Measurements from ENCODE around the gene HFM1. TPM values are rescaled to one million over a fixed set of nuclear protein-coding genes. Genes with fewer than 3 reads are reported as not detected.
"Not testable (repeated sequence)": the region's sequence is repeated elsewhere in the genome, so short reads cannot be mapped to it uniquely, and the experiment has no call there.

The HFM1 gene
- total RNA-seq, 2 donors from 2014 or later, result not detected

GRCh38 chr1:91398291-91398690 lies 6.3 kb downstream of the HFM1 start:
- H3K4me3 Mint-ChIP-seq, result no peak overlapping the region
- H3K4me1 Mint-ChIP-seq, result no peaks in the 10 kb centered on the region
- no peaks in the 10 kb centered on the region for H3K9me3 Mint-ChIP-seq

DNA sequence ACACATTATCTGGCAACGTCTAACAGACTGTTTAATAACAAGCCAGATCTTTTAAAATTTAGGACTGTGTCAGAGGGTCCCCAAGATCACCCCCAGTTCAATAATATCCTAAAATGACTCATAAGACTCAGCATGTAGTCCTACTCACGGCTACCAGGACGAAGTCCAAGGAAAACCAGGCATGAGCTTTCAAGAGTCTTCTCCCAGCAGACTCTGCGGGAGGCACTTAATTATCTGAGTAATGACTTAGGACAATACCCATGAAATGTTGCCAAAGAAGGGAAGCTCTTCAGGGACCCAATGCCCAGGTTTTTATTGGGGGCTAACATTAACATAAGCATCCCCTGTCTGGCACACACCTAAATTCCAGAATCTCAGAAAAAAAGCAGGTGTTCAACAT lies 7.0 kb downstream of the HFM1 start:
- Mint-ChIP-seq H3K9me3 (no peaks in the 10 kb centered on the region), H3K4me1 (no peaks in the 10 kb centered on the region), H3K27me3 (peaks cover 30% of the 10 kb centered on the region), H3K27ac (no peak overlapping the region), H3K4me3 (no peak overlapping the region), H3K36me3 (ENCODE audit: low read depth) (no peaks in the 10 kb centered on the region)
- no peak for ATAC-seq (replicated peaks)

More at GRCh38 chr1:91398291-91398690, 6.3 kb downstream of the HFM1 start:
- Mint-ChIP-seq H3K36me3 (ENCODE audit: low read depth) (no peaks in the 10 kb centered on the region), H3K27ac (no peak overlapping the region), H3K27me3 (peaks cover 34% of the 10 kb centered on the region)
- ATAC-seq (replicated peaks), result no peak

- Mint-ChIP-seq H3K9me3 (no peaks in the 10 kb centered on the region), H3K4me3 (no peak overlapping the region), H3K4me1 (no peaks in the 10 kb centered on the region), H3K27ac (no peak overlapping the region), H3K27me3 (peaks cover 15% of the 10 kb centered on the region), H3K36me3 (ENCODE audit: low read depth) (no peaks in the 10 kb centered on the region)
- ATAC-seq (replicated peaks), result no peak
These were observed 11.6 kb downstream of the HFM1 start for GRCh38 chr1:91393042-91393441.

GRCh38 chr1:91386109-91386508 lies 18.5 kb downstream of the HFM1 start:
- Mint-ChIP-seq H3K4me3 (no peak overlapping the region), H3K27ac (no peak overlapping the region), H3K36me3 (ENCODE audit: low read depth) (no peaks in the 10 kb centered on the region), H3K27me3 (peaks cover 27% of the 10 kb centered on the region), H3K4me1 (no peaks in the 10 kb centered on the region), H3K9me3 (no peaks in the 10 kb centered on the region)
- no peak for ATAC-seq (replicated peaks)

GRCh38 chr1:91383456-91383855 lies 21.2 kb downstream of the HFM1 start:
- H3K9me3 Mint-ChIP-seq, result no peaks in the 10 kb centered on the region

DNA sequence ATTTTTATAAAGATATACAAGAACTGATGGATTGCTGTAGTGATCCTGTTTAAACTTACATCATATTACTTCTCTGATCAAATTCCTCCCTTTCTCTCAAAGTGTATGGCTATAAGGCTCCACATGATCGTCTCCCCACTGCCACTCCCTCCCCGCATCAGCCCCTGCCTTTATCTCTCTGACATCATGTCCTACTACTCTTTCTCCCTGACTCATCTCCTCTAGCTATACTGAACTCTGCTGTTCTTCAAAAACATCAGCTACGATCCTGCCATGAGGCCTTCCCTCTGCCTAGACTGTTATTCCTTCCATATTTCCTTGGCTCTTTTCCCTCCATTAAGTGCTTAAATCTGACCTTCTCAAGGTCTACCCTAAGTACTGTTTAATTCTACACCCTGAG lies 22.8 kb downstream of the HFM1 start:
- Mint-ChIP-seq H3K4me1 (no peaks in the 10 kb centered on the region), H3K9me3 (no peaks in the 10 kb centered on the region), H3K27me3 (peaks cover 17% of the 10 kb centered on the region), H3K27ac (no peak overlapping the region), H3K36me3 (ENCODE audit: low read depth) (no peaks in the 10 kb centered on the region), H3K4me3 (no peak overlapping the region)
- ATAC-seq (replicated peaks), result no peak

More at GRCh38 chr1:91383456-91383855, 21.2 kb downstream of the HFM1 start:
- Mint-ChIP-seq H3K27ac (no peak overlapping the region), H3K36me3 (ENCODE audit: low read depth) (no peaks in the 10 kb centered on the region), H3K4me1 (no peaks in the 10 kb centered on the region), H3K27me3 (peaks cover 21% of the 10 kb centered on the region), H3K4me3 (no peak overlapping the region)
- ATAC-seq (replicated peaks), result no peak

GRCh38 chr1:91374086-91374485 lies 30.6 kb downstream of the HFM1 start:
- Mint-ChIP-seq H3K4me3 (no peak overlapping the region), H3K27me3 (peaks cover 12% of the 10 kb centered on the region), H3K9me3 (no peaks in the 10 kb centered on the region), H3K4me1 (no peaks in the 10 kb centered on the region), H3K36me3 (ENCODE audit: low read depth) (no peaks in the 10 kb centered on the region), H3K27ac (no peak overlapping the region)
- ATAC-seq (replicated peaks), result no peak

GRCh38 chr1:91372230-91372629 lies 32.4 kb downstream of the HFM1 start:
- not testable (repeated sequence) for H3K9me3 Mint-ChIP-seq; H3K36me3 Mint-ChIP-seq (ENCODE audit: low read depth); H3K4me1 Mint-ChIP-seq; H3K4me3 Mint-ChIP-seq; ATAC-seq (replicated peaks); H3K27ac Mint-ChIP-seq
- H3K27me3 Mint-ChIP-seq, result peaks cover 12% of the 10 kb centered on the region

- H3K36me3 Mint-ChIP-seq (ENCODE audit: low read depth), result no peaks in the 10 kb centered on the region
These were observed 55.1 kb downstream of the HFM1 start for GRCh38 chr1:91349524-91349923.

DNA sequence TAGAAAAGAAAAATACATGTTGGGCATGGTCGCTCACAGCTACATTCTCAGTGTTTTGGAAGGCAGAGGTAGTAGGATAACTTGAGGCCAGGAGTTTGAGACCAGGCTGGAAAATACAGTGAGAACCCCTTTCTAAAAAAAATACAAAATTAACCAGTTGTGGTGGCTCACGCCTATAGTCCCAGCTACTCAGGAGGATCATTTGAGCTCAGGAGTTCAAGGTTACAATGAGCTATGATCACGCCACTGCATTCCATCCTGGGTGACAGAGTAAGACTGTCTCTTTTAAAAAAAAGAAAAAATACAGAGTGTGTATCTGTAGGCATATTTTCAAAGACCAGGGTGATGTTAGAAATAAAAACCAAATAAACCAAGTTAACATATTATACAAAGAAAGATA lies 57.8 kb downstream of the HFM1 start:
- H3K36me3 Mint-ChIP-seq (ENCODE audit: low read depth), result no peaks in the 10 kb centered on the region
- no peaks in the 10 kb centered on the region for H3K4me1 Mint-ChIP-seq
- no peak overlapping the region for H3K4me3 Mint-ChIP-seq
- H3K27me3 Mint-ChIP-seq, result peaks cover 9% of the 10 kb centered on the region
- no peak for ATAC-seq (replicated peaks)
- no peak overlapping the region for H3K27ac Mint-ChIP-seq
- H3K9me3 Mint-ChIP-seq, result no peaks in the 10 kb centered on the region

More at GRCh38 chr1:91349524-91349923, 55.1 kb downstream of the HFM1 start:
- no peak overlapping the region for H3K4me3 Mint-ChIP-seq
- H3K4me1 Mint-ChIP-seq, result no peaks in the 10 kb centered on the region
- H3K9me3 Mint-ChIP-seq, result peaks cover 9% of the 10 kb centered on the region
- ATAC-seq (replicated peaks), result no peak
- peaks cover 10% of the 10 kb centered on the region for H3K27me3 Mint-ChIP-seq
- no peak overlapping the region for H3K27ac Mint-ChIP-seq

DNA sequence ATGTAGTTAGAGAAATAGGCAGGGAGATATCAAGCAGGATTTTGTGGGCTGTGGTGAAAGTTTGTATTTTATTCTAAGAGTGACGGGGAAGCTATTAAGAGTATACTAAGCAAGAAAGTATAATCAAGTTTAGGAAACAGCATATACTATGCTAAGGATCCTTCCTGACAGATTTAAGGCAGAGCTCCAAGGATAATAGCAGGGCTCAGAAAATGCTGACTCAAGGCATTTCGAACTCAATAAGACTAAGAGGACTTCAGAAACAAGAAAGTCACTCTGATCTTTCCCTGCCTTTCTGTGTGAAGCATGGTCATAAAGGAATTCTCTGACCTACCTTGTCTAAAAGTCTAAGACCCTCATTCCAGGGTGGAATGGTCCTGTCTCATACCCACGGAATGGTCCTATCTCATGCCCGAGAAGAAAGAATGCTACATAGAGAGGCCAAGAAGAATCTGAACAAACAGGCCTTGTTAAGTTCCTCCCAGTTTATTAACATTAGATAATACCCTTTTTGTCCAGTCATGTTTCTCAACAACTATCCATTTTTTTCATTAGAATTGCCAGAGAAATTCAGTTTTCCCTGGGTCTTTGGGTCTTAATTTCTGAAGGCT lies 59.1 kb downstream of the HFM1 start:
- H3K4me1 Mint-ChIP-seq, result no peaks in the 10 kb centered on the region

DNA sequence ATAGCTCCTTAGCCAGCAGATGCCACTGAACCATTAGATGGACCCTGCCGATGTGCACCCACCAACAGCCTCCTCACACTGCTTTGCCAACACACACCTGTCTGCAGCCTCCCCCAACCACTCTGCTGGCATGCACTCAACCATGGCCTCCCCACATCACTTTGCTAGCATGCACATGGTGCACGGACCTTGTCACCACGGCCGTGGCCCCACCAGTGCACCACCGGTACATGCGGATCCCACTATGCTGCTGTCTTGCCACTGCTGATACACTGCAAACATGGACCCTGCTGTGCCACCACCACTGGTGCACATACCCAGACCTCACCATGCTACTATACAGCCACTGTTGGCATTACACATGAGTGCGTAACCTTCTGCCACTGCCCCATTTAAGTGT lies 66.1 kb downstream of the HFM1 start:
- H3K27ac Mint-ChIP-seq, result no peak overlapping the region
- H3K36me3 Mint-ChIP-seq (ENCODE audit: low read depth), result no peaks in the 10 kb centered on the region
- H3K4me3 Mint-ChIP-seq, result no peak overlapping the region
- H3K9me3 Mint-ChIP-seq, result peaks cover 4% of the 10 kb centered on the region
- no peak for ATAC-seq (replicated peaks)
- H3K4me1 Mint-ChIP-seq, result no peaks in the 10 kb centered on the region
- peaks cover 31% of the 10 kb centered on the region for H3K27me3 Mint-ChIP-seq

More for the DNA sequence above, 59.1 kb downstream of the HFM1 start:
- no peak for ATAC-seq (replicated peaks)
- no peaks in the 10 kb centered on the region for H3K36me3 Mint-ChIP-seq (ENCODE audit: low read depth)
- no peak overlapping the region for H3K27ac Mint-ChIP-seq
- no peak overlapping the region for H3K4me3 Mint-ChIP-seq
- no peaks in the 10 kb centered on the region for H3K9me3 Mint-ChIP-seq
- peaks cover 21% of the 10 kb centered on the region for H3K27me3 Mint-ChIP-seq

GRCh38 chr1:91335603-91336002 lies 69.0 kb downstream of the HFM1 start:
- peaks cover 24% of the 10 kb centered on the region for H3K27me3 Mint-ChIP-seq

GRCh38 chr1:91334856-91335255 lies 69.8 kb downstream of the HFM1 start:
- H3K27ac Mint-ChIP-seq, result no peak overlapping the region
- no peak for ATAC-seq (replicated peaks)
- H3K36me3 Mint-ChIP-seq (ENCODE audit: low read depth), result no peaks in the 10 kb centered on the region
- H3K4me3 Mint-ChIP-seq, result no peak overlapping the region
- H3K4me1 Mint-ChIP-seq, result no peaks in the 10 kb centered on the region
- peaks cover 24% of the 10 kb centered on the region for H3K27me3 Mint-ChIP-seq
- peaks cover 9% of the 10 kb centered on the region for H3K9me3 Mint-ChIP-seq

More at GRCh38 chr1:91335603-91336002, 69.0 kb downstream of the HFM1 start:
- Mint-ChIP-seq H3K9me3 (peaks cover 7% of the 10 kb centered on the region), H3K4me3 (no peak overlapping the region), H3K4me1 (no peaks in the 10 kb centered on the region), H3K36me3 (ENCODE audit: low read depth) (no peaks in the 10 kb centered on the region), H3K27ac (no peak overlapping the region)
- ATAC-seq (replicated peaks), result no peak

GRCh38 chr1:91325456-91325855 lies 79.2 kb downstream of the HFM1 start:
- Mint-ChIP-seq H3K27ac (no peak overlapping the region), H3K4me1 (no peaks in the 10 kb centered on the region), H3K4me3 (no peak overlapping the region), H3K27me3 (peaks cover 22% of the 10 kb centered on the region), H3K36me3 (ENCODE audit: low read depth) (no peaks in the 10 kb centered on the region), H3K9me3 (peaks cover under 1% of the 10 kb centered on the region)
- no peak for ATAC-seq (replicated peaks)

DNA sequence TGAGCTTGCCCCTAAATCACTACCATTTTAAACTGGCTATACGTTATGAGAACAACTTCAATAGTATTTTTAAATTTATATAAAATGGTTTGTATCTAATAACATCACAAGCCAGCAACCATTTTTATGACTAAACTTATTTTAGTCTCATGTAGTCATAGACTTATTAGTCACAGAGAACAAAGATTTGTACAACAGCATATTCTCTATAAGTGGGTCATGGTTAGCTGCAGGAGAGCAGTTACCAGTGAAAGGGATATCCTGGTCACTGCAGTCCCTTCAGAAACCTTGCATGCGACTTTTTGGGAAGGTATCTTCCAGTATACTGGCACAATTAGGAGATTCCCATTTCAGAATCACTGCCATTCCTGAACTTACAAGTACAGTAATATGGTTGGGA lies 90.0 kb downstream of the HFM1 start:
- H3K4me1 Mint-ChIP-seq, result no peaks in the 10 kb centered on the region
- H3K27ac Mint-ChIP-seq, result no peak overlapping the region
- no peak overlapping the region for H3K4me3 Mint-ChIP-seq
- H3K27me3 Mint-ChIP-seq, result peaks cover 26% of the 10 kb centered on the region
- no peak for ATAC-seq (replicated peaks)
- peaks cover 8% of the 10 kb centered on the region for H3K9me3 Mint-ChIP-seq
- H3K36me3 Mint-ChIP-seq (ENCODE audit: low read depth), result no peaks in the 10 kb centered on the region
